ENCODE results near the gene NOL12. TPM values are rescaled to one million over a fixed set of nuclear protein-coding genes. Genes with fewer than 3 reads are reported as not detected.

NOL12 gene
- 42.1 and 44.3 TPM in 2 replicates for total RNA-seq (2021)
- Bru-seq, nascent RNA = percentile 82 among the genes with signal in this experiment
- BruChase-seq, experiment 1, labeled RNA remaining after a 2-hour chase = percentile 82 among the genes with signal in this experiment
- BruChase-seq, experiment 2, labeled RNA remaining after a 6-hour chase = percentile 68 among the genes with signal in this experiment
- long read RNA-seq, transcript NOL12-202 (7 exons, 945 nt) = major isoform, 54 of 76 reads
- long read RNA-seq, transcript NOL12-201 (6 exons, 2,854 nt) = minor isoform, 14 of 76 reads
- long read RNA-seq, partial matches to known transcripts = 1 of 76 reads
- long read RNA-seq, other reads (novel, unspliced or antisense) = 7 of 76 reads

- Histone ChIP-seq H3K27ac (peak within 1 kb of the TSS; percentile 59), H3K27me3 (ENCODE audit: insufficient read depth, low read depth) (no peaks in the 10 kb centered on the region), H3F3A (ENCODE audit: insufficient read depth, low read depth) (peaks cover 36% of the 10 kb centered on the region), H3K4me1 (replicated peaks; ENCODE audit: insufficient read depth) (peaks cover 47% of the 10 kb centered on the region), H3K4me3 (peak within 1 kb of the TSS; percentile 94), H3K9me2 (ENCODE audit: insufficient read depth) (no peaks in the 10 kb centered on the region), H3K79me2 (ENCODE audit: low read depth) (peaks cover 36% of the 10 kb centered on the region), H2AFZ (peak within 1 kb of the TSS; percentile 87), H3K4me2 (peak within 1 kb of the TSS; percentile 84), H3K9me3 (ENCODE audit: insufficient read depth, low read depth) (no peaks in the 10 kb centered on the region), H3K36me3 (ENCODE audit: low read depth) (peaks cover 23% of the 10 kb centered on the region), H4K20me1 (ENCODE audit: insufficient read depth) (peaks cover 11% of the 10 kb centered on the region; the same call in 1 of the 2 replicates)
- CTCF ChIA-PET = interaction anchor here (0.6 to 1.1 kb wide), 5 partner anchors 8 to 111 kb away, joined by 3 to 18 read pairs (median 5); partner anchors contain the start of gene GGA1
- TSS peak; percentile 68 for BruUV-seq (replicated peaks)
- 0 out of 2 replicates have a peak, but pooled peaks have one; percentile 26 for TF ChIP-seq CTCF (conservative IDR thresholded peaks at IDR 0.05)
- no peak for TF ChIP-seq EZH2 (IDR thresholded peaks at IDR 0.05; ENCODE audit: low read depth)
- POLR2A ChIA-PET (ENCODE audit: unreplicated experiment) = interaction anchor here (0.6 to 1.0 kb wide), 7 partner anchors 8 to 308 kb away, joined by 3 to 24 read pairs (median 3); partner anchors contain the start of gene PDXP
- intact Hi-C loops (cut with micrococcal nuclease; ENCODE audit: unreplicated experiment) = loop anchor here (2.0 kb wide), 2 partner anchors 67 to 119 kb away; a partner anchor contains a TSS
- peak; percentile 83 to 86 for DNase-seq
Observed at GRCh38 chr22:37686002-37686982, at the start of gene NOL12. TSS of gene NOL12 (plus strand) at chr22:37686343. CDS start at chr22:37686393, 50 bp downstream.

GRCh38 chr22:37636949-37637273 is 49.2 kb upstream of the NOL12 start:
- POLR2A ChIA-PET (ENCODE audit: unreplicated experiment) = interaction anchor here (0.6 kb wide), 1 partner anchor 152 kb away, joined by 22 read pairs; no protein-coding TSS in a partner anchor

More at GRCh38 chr22:37636949-37637273, 49.2 kb upstream of the NOL12 start:
- Histone ChIP-seq H3K9me3 (ENCODE audit: insufficient read depth, low read depth) (no peaks in the 10 kb centered on the region), H3K79me2 (ENCODE audit: low read depth) (peaks cover 7% of the 10 kb centered on the region), H3K9me2 (ENCODE audit: insufficient read depth) (no peaks in the 10 kb centered on the region), H3K4me2 (no peak overlapping the region), H3K36me3 (ENCODE audit: low read depth) (no peaks in the 10 kb centered on the region), H3K27me3 (ENCODE audit: insufficient read depth, low read depth) (no peaks in the 10 kb centered on the region), H2AFZ (no peak overlapping the region), H3K4me1 (replicated peaks; ENCODE audit: insufficient read depth) (peaks cover 32% of the 10 kb centered on the region), H3F3A (ENCODE audit: insufficient read depth, low read depth) (peaks cover 50% of the 10 kb centered on the region), H4K20me1 (ENCODE audit: insufficient read depth) (no peaks in the 10 kb centered on the region), H3K4me3 (no peak overlapping the region), H3K27ac (no peak overlapping the region)
- CTCF ChIA-PET = interaction anchor here (1.6 kb wide), 1 partner anchor 30 kb away, joined by 8 read pairs; no protein-coding TSS in a partner anchor
- TF ChIP-seq EZH2 (IDR thresholded peaks at IDR 0.05; ENCODE audit: low read depth) (no peak), CTCF (conservative IDR thresholded peaks at IDR 0.05) (no peak)
- no TSS peak for BruUV-seq (replicated peaks)
- DNase-seq = no peak
- intact Hi-C loops (cut with micrococcal nuclease; ENCODE audit: unreplicated experiment) = no loop called here
